H1 (cell line): ENCODE measurements around the gene AHDC1. TPM values are rescaled to one million over a fixed set of nuclear protein-coding genes. Genes with fewer than 3 reads are reported as not detected.

Experiments
- CTCF ChIA-PET: fragments of 300-600 bp; sonication (Branson Sonifier 250); formaldehyde crosslinking; loops from one replicate; lab custom pipeline; 2021; ENCODE audit not compliant: partially characterized antibody; lab: Charles Lee
- POLR2A ChIA-PET: fragments of 300-600 bp; sonication (Branson Sonifier 250); formaldehyde crosslinking; loops from one replicate; lab custom pipeline; 2021; ENCODE audit warnings: inconsistent platforms; ENCODE audit not compliant: partially characterized antibody; lab: Charles Lee
- DNase-seq, 2 experiments: peaks; one replicate each; pipeline versions ENCODE4 v3.0.0 to v3.0.0-alpha.2; 2010 to 2022; ENCODE audit warnings: low spot score in 2 of 2, low read depth in 1 of 2, mixed read lengths in 1 of 2
- FAIRE-seq: peaks from 2 replicates; lab custom pipeline; 2011; peaks lifted over from hg19 to GRCh38; lab: Jason Lieb, UNC
- H2AFZ ChIP-seq: 2 replicates; pipeline ENCODE4 v1.8.1; 2012; ENCODE audit warnings: low read length, inconsistent platforms
- H2AK5ac ChIP-seq: 2 replicates; pipeline ENCODE4 v1.6.1; 2013; ENCODE audit warnings: low read depth, low read length
- H2BK120ac ChIP-seq: replicated peaks from 2 replicates; pipeline ENCODE3; 2013; ENCODE audit warnings: low read depth, low read length, inconsistent platforms
- H2BK12ac ChIP-seq: 2 replicates; pipeline ENCODE4 v1.6.1; 2013; ENCODE audit warnings: low read depth, low read length
- H2BK15ac ChIP-seq: 2 replicates; pipeline ENCODE4 v1.6.1; 2013; ENCODE audit warnings: low read length
- H2BK20ac ChIP-seq: 2 replicates; pipeline ENCODE4 v1.6.1; 2013; ENCODE audit warnings: low read length
- H2BK5ac ChIP-seq: 2 replicates; pipeline ENCODE4 v1.6.1; 2013; ENCODE audit warnings: low read depth, low read length
- H3K14ac ChIP-seq: 2 replicates; pipeline ENCODE4 v1.6.1; 2013; ENCODE audit warnings: inconsistent platforms; ENCODE audit not compliant: insufficient read length
- H3K18ac ChIP-seq: 2 replicates; pipeline ENCODE4 v1.6.1; 2013; ENCODE audit warnings: low read length; ENCODE audit errors: extremely low read depth
- H3K23ac ChIP-seq: 2 replicates; pipeline ENCODE4 v1.6.1; 2013; ENCODE audit warnings: inconsistent platforms; ENCODE audit not compliant: insufficient read length
- H3K23me2 ChIP-seq: 2 replicates; pipeline ENCODE4 v1.6.1; 2013; ENCODE audit warnings: low read depth, low read length
- H3K27ac ChIP-seq: 2 replicates; pipeline ENCODE4 v1.6.1; 2011; ENCODE audit warnings: low read depth, low read length, inconsistent platforms
- H3K27me3 ChIP-seq, 4 experiments: replicated peaks in 1 of 4; 1 replicate in 1 of 4; 2 replicates in 3 of 4; pipeline versions ENCODE4 v1.6.1 to v1.8.1; 2011 to 2013; ENCODE audit warnings: low read length in 3 of 4, mild to moderate bottlenecking in 3 of 4, inconsistent platforms in 2 of 4, mixed read lengths in 2 of 4, moderate library complexity in 1 of 4; ENCODE audit not compliant: control insufficient read depth in 3 of 4, insufficient read depth in 3 of 4; ENCODE audit errors: extremely low read depth in 1 of 4
- H3K36me3 ChIP-seq, 4 experiments: 2 replicates each; pipeline versions ENCODE4 v1.6.1 to v1.8.1; 2011 to 2013; ENCODE audit warnings: mild to moderate bottlenecking in 4 of 4, low read length in 3 of 4, moderate library complexity in 2 of 4, control low read depth in 1 of 4, inconsistent platforms in 1 of 4; ENCODE audit not compliant: insufficient read depth in 4 of 4, control insufficient read depth in 2 of 4
- H3K4ac ChIP-seq: replicated peaks from 2 replicates; pipeline ENCODE3; 2013; ENCODE audit warnings: low read length, low read depth, mixed read lengths, inconsistent platforms; ENCODE audit not compliant: insufficient read length
- H3K4me1 ChIP-seq, 4 experiments: replicated peaks in 1 of 4; 1 replicate in 1 of 4; 2 replicates in 3 of 4; pipeline versions ENCODE4 v1.6.1 to v1.8.1; 2011 to 2013; ENCODE audit warnings: low read length in 3 of 4, inconsistent platforms in 2 of 4, mixed read lengths in 1 of 4; ENCODE audit not compliant: insufficient read depth in 4 of 4, control insufficient read depth in 3 of 4
- H3K4me2 ChIP-seq, 2 experiments: 2 replicates each; pipeline versions ENCODE4 v1.6.1 to v1.8.1; 2011 to 2013; ENCODE audit warnings: low read depth in 2 of 2, low read length in 2 of 2, control low read depth in 1 of 2, inconsistent platforms in 1 of 2, mild to moderate bottlenecking in 1 of 2; ENCODE audit not compliant: insufficient read depth in 1 of 2
- H3K4me3 ChIP-seq, 4 experiments: fragments of 200-600, 300-600 bp in 1 of 4; sonication (generic), shearing (Covaris generic), sonication (Bioruptor Twin) in 1 of 4; 2 replicates each; pipeline versions ENCODE4 v1.5.1 to v1.8.1; 2011 to 2016; ENCODE audit warnings: low read length in 4 of 4, low read depth in 3 of 4, control low read depth in 2 of 4, inconsistent platforms in 2 of 4, mild to moderate bottlenecking in 2 of 4, mixed read lengths in 1 of 4, moderate library complexity in 1 of 4; ENCODE audit not compliant: insufficient read depth in 2 of 4; ENCODE audit errors: extremely low read depth in 1 of 4
- H3K56ac ChIP-seq: replicated peaks from 2 replicates; pipeline ENCODE3; 2013; ENCODE audit warnings: low read depth, mild to moderate bottlenecking, mixed read lengths, low read length, inconsistent platforms; ENCODE audit not compliant: insufficient read length
- H3K79me1 ChIP-seq: 2 replicates; pipeline ENCODE4 v1.6.1; 2013; ENCODE audit warnings: low read depth, low read length, control low read depth
- H3K79me2 ChIP-seq, 2 experiments: 2 replicates each; pipeline versions ENCODE4 v1.6.1 to v1.8.1; 2012 to 2013; ENCODE audit warnings: low read length in 2 of 2, mild to moderate bottlenecking in 2 of 2, inconsistent platforms in 1 of 2; ENCODE audit not compliant: insufficient read depth in 2 of 2, control insufficient read depth in 1 of 2
- H3K9ac ChIP-seq, 4 experiments: replicated peaks in 1 of 4; 1 replicate in 1 of 4; 2 replicates in 3 of 4; pipeline versions ENCODE4 v1.6.1 to v1.8.1; 2011 to 2013; ENCODE audit warnings: low read depth in 3 of 4, low read length in 3 of 4, control low read depth in 2 of 4, mild to moderate bottlenecking in 2 of 4, moderate library complexity in 2 of 4, inconsistent platforms in 1 of 4; ENCODE audit errors: extremely low read depth in 1 of 4
- H3K9me3 ChIP-seq, 2 experiments: 2 replicates each; pipeline versions ENCODE4 v1.6.1 to v1.8.1; 2012 to 2013; ENCODE audit warnings: mild to moderate bottlenecking in 2 of 2, moderate library complexity in 2 of 2, control low read depth in 1 of 2, inconsistent platforms in 1 of 2, low read depth in 1 of 2, low read length in 1 of 2, mixed read lengths in 1 of 2; ENCODE audit not compliant: insufficient read depth in 2 of 2
- H4K20me1 ChIP-seq, 2 experiments: replicated peaks in 1 of 2; 2 replicates each; pipeline versions ENCODE3 to v1.8.1; 2011 to 2013; ENCODE audit warnings: inconsistent platforms in 2 of 2, low read length in 2 of 2, mild to moderate bottlenecking in 1 of 2; ENCODE audit not compliant: insufficient read depth in 2 of 2, control insufficient read depth in 1 of 2
- H4K5ac ChIP-seq: 2 replicates; pipeline ENCODE4 v1.6.1; 2013; ENCODE audit warnings: low read length, low read depth, mixed read lengths, inconsistent platforms; ENCODE audit not compliant: insufficient read length
- H4K8ac ChIP-seq: 2 replicates; pipeline ENCODE4 v1.8.0; 2013; ENCODE audit warnings: mild to moderate bottlenecking, moderate library complexity, low read length, inconsistent platforms; ENCODE audit not compliant: insufficient read depth; ENCODE audit errors: extremely low read depth
- H4K91ac ChIP-seq: replicated peaks from 2 replicates; pipeline ENCODE3; 2013; ENCODE audit warnings: low read length, mixed read lengths, inconsistent platforms; ENCODE audit not compliant: insufficient read length
- CBX8 ChIP-seq: fragments of 300-800, 300-1000 bp; sonication (generic); IDR thresholded peaks from 2 replicates; pipeline ENCODE4 v1.7.1; 2016; ENCODE audit warnings: low read depth, low read length, borderline replicate concordance
- EP300 ChIP-seq, 2 experiments: IDR thresholded peaks; 1 replicate in 1 of 2; 2 replicates in 1 of 2; pipeline ENCODE4 v1.6.1; 2011 to 2012; ENCODE audit warnings: low read depth in 2 of 2, low read length in 2 of 2, mild to moderate bottlenecking in 2 of 2, borderline replicate concordance in 1 of 2, inconsistent platforms in 1 of 2, moderate library complexity in 1 of 2
- SAP30 ChIP-seq: fragments of 300-600 bp; sonication (generic); IDR thresholded peaks from 2 replicates; pipeline ENCODE4 v1.7.1; 2012; ENCODE audit warnings: low read length, moderate library complexity, mild to moderate bottlenecking, inconsistent platforms; ENCODE audit not compliant: insufficient read depth, insufficient replicate concordance
- WGBS, 2 experiments: shearing (Covaris generic) in 1 of 2; methylation state at CpG; one replicate each; pipeline versions ENCODE4 v1.1.6 to v1.1.7; 2013 to 2015; ENCODE audit warnings: low lambda C conversion rate in 2 of 2, mixed read lengths in 2 of 2, inconsistent platforms in 1 of 2, low coverage in 1 of 2, missing lambda C conversion rate in 1 of 2; ENCODE audit not compliant: insufficient replicate concordance in 2 of 2, insufficient coverage in 1 of 2, insufficient read length in 1 of 2; ENCODE audit errors: extremely low coverage in 1 of 2, missing lambda C conversion rate in 1 of 2; 5-methylcytosine and 5-hydroxymethylcytosine counted together
- polyA plus RNA-seq, 7 experiments: library from polyadenylated mRNA; depleted of rRNA in 3 of 7; stranded (reverse) in 5 of 7; unstranded in 2 of 7; fragments of >200 nt in 5 of 7; fragments of 200-250 nt in 2 of 7; gene quantifications; 1 replicate in 5 of 7; 2 replicates in 1 of 7; 4 replicates in 1 of 7; pipeline versions ENCODE4 v1.2.1 to v1.2.3, GENCODE V29; 2011 to 2013; ENCODE audit warnings: missing spikeins in 2 of 7, mixed read lengths in 2 of 7
- total RNA-seq: library from RNA; stranded (reverse); fragmentation: NEBNext Ultra II Directional; extraction: Animal tissue kit (Norgen Biotek cat#: 25700); gene quantifications from 2 replicates; pipeline ENCODE4 v1.2.1, GENCODE V29; 2021

AHDC1 gene
- total and polyA plus RNA-seq, 2 of the 8 experiments (the other 6 are each of a cell fraction or from before 2014, with no cell fraction given): 4.4 to 35.1 TPM

- 85% methylated on average over 5 of the region's 5 CpGs; no CpG with 5 or more reads in 1 of the 2 experiments for WGBS, 2 experiments
- H3K79me2 ChIP-seq: no peaks in the 10 kb centered on the region
- no peak overlapping the region for H3K14ac ChIP-seq
- no peaks in the 10 kb centered on the region for H3K36me3 ChIP-seq
- H2BK120ac ChIP-seq: no peak overlapping the region
- no peak overlapping the region for H3K23ac ChIP-seq
- no peak overlapping the region for H3K4me3 ChIP-seq
- H4K91ac ChIP-seq: no peak overlapping the region
- POLR2A ChIA-PET: interaction anchor here (1.5 kb wide), 1 partner anchor 37 kb away, joined by 3 read pairs; no protein-coding TSS in a partner anchor
- no peaks in the 10 kb centered on the region for H3K23me2 ChIP-seq
- no peak overlapping the region for H3K4me2 ChIP-seq
- no peak overlapping the region for H2BK12ac ChIP-seq
- H3K9ac ChIP-seq: no peak overlapping the region
- no peak overlapping the region for H2AK5ac ChIP-seq
- H2BK5ac ChIP-seq: no peak overlapping the region
- no peak overlapping the region for H2AFZ ChIP-seq
- FAIRE-seq (no peak), DNase-seq (no peak)
- H3K79me1 ChIP-seq: no peaks in the 10 kb centered on the region
- H4K8ac ChIP-seq: no peak overlapping the region
- CTCF ChIA-PET: interaction anchor here (0.6 to 2.8 kb wide), 17 partner anchors 9 to 1119 kb away, joined by 3 to 30 read pairs (median 4); no protein-coding TSS in a partner anchor
- no peak overlapping the region for H3K27ac ChIP-seq
- H3K56ac ChIP-seq: no peak overlapping the region
- H2BK15ac ChIP-seq: no peak overlapping the region; the same call in 1 of the 2 replicates
- no peak overlapping the region for H4K5ac ChIP-seq
- H4K20me1 ChIP-seq: no peaks in the 10 kb centered on the region
- H3K4ac ChIP-seq: no peak overlapping the region
- no peaks in the 10 kb centered on the region for H3K27me3 ChIP-seq
- H3K9me3 ChIP-seq: no peaks in the 10 kb centered on the region
- H3K18ac ChIP-seq: no peak overlapping the region
- H3K4me1 ChIP-seq: peaks cover 0 to 5% (median 1%) of the 10 kb centered on the region in 4 experiments; a peak in 4 of 7 replicates
- no peak overlapping the region for H2BK20ac ChIP-seq
- TF ChIP-seq SAP30: no peak
- TF ChIP-seq CBX8: no peak
- TF ChIP-seq EP300 (IDR thresholded peaks at IDR 0.05; ENCODE audit: borderline replicate concordance in 1 of 2, low read depth in 2 of 2, low read length in 2 of 2): no peak
Observed at GRCh38 chr1:27644369-27645070, 40.6 kb upstream of the AHDC1 start.
